ENCODE data around the gene MAPK8IP2.

Gene MAPK8IP2

DNA sequence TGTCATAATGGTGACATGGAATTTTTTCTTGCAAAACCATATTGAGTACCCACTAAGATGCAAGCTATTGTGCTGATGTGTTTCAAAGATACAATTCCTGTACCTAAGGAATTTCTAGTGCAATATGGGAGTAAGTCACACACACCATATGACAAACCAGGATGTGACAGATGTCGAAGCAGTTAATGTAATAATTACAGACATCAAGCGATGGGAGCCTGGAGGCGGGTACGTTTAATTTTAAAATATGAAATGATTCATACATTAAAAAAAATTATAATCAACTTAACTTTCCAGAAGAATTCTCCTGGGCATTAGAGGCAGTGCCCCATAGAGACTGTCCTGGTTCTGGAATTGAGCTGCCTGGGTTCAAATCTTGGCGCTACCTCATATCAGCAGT, 43.9 kb upstream of the MAPK8IP2 start:
- CTCF ChIA-PET = interaction anchor here (0.8 to 1.8 kb wide), 4 partner anchors 12 to 218 kb away, joined by 3 to 6 read pairs (median 4); partner anchors contain the start of gene SCO2
- Histone ChIP-seq H3K4me1 (ENCODE audit: control insufficient read depth, insufficient read depth, low read length) (no peaks in the 10 kb centered on the region), H3K9me3 (ENCODE audit: control insufficient read depth, insufficient read depth, low read depth, low read length) (no peaks in the 10 kb centered on the region), H3K36me3 (ENCODE audit: control insufficient read depth in 2 of 2, insufficient read depth in 1 of 2, low read length in 2 of 2) (no peaks in the 10 kb centered on the region), H3K4me3 (ENCODE audit: low read depth, low read length) (no peak overlapping the region), H3K27ac (ENCODE audit: extremely low read depth, low read depth, low read length) (no peak overlapping the region)
- TF ChIP-seq ZFP69B (tag by site-specific recombination; IDR thresholded peaks at IDR 0.05) = no peak
- no peak for TF ChIP-seq ZNF76 (tag by site-specific recombination; IDR thresholded peaks at IDR 0.05; ENCODE audit: borderline replicate concordance, low read depth)
- TF ChIP-seq, protein P1, sequence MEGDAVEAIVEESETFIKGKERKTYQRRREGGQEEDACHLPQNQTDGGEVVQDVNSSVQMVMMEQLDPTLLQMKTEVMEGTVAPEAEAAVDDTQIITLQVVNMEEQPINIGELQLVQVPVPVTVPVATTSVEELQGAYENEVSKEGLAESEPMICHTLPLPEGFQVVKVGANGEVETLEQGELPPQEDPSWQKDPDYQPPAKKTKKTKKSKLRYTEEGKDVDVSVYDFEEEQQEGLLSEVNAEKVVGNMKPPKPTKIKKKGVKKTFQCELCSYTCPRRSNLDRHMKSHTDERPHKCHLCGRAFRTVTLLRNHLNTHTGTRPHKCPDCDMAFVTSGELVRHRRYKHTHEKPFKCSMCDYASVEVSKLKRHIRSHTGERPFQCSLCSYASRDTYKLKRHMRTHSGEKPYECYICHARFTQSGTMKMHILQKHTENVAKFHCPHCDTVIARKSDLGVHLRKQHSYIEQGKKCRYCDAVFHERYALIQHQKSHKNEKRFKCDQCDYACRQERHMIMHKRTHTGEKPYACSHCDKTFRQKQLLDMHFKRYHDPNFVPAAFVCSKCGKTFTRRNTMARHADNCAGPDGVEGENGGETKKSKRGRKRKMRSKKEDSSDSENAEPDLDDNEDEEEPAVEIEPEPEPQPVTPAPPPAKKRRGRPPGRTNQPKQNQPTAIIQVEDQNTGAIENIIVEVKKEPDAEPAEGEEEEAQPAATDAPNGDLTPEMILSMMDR (tag by site-specific recombination; IDR thresholded peaks at IDR 0.05) = no peak
- TF ChIP-seq ZNF184 (tag by site-specific recombination; IDR thresholded peaks at IDR 0.05) = no peak
- POLR2A ChIA-PET = no interaction called here

DNA sequence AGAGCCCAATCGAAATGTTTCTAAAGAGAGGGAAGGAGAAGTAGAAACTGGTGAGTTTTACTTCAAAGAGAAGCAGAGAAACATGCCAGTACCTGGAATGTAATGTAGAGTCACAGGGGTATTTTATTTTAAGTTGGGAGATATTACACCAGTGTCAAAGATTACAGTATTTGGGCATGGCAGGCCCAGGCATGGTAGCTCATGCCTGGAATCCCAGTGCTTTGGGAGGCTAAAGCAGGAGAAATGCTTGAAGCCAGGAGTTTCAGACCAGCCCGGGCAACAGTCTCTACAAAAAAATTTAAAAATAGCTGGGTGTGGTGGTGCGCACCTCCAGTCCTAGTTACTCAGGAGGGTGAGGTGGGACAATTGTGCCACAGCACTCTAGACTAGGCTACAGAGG, 40.6 kb upstream of the MAPK8IP2 start:
- 0 out of 2 replicates have a peak, but pooled peaks cover 2% of the 10 kb centered on the region for H3K4me1 ChIP-seq (ENCODE audit: control insufficient read depth, insufficient read depth, low read length)
- no peak for TF ChIP-seq ZNF239 (tag by site-specific recombination; IDR thresholded peaks at IDR 0.05)
- TF ChIP-seq KLF8 (tag by site-specific recombination; IDR thresholded peaks at IDR 0.05) = no peak
- no peak for TF ChIP-seq ZNF302 (tag by site-specific recombination; IDR thresholded peaks at IDR 0.05; ENCODE audit: low read depth)
- no peak for TF ChIP-seq ZEB2 (tag by site-specific recombination; IDR thresholded peaks at IDR 0.05)
- no peak for TF ChIP-seq ZNF830 (tag by site-specific recombination; IDR thresholded peaks at IDR 0.05; ENCODE audit: low read depth)
- no peak for TF ChIP-seq ZNF785 (tag by site-specific recombination; IDR thresholded peaks at IDR 0.05)
- TF ChIP-seq, protein P2, sequence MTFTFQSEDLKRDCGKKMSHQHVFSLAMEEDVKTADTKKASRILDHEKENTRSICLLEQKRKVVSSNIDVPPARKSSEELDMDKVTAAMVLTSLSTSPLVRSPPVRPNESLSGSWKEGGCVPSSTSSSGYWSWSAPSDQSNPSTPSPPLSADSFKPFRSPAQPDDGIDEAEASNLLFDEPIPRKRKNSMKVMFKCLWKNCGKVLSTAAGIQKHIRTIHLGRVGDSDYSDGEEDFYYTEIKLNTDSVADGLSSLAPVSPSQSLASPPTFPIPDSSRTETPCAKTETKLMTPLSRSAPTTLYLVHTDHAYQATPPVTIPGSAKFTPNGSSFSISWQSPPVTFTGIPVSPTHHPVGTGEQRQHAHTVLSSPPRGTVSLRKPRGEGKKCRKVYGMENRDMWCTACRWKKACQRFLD (tag by site-specific recombination; IDR thresholded peaks at IDR 0.05) = no peak
- TF ChIP-seq, protein P3, sequence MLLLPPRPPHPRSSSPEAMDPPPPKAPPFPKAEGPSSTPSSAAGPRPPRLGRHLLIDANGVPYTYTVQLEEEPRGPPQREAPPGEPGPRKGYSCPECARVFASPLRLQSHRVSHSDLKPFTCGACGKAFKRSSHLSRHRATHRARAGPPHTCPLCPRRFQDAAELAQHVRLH (tag by site-specific recombination; IDR thresholded peaks at IDR 0.05) = no peak
- no peak for TF ChIP-seq REPIN1 (tag by site-specific recombination; IDR thresholded peaks at IDR 0.05; ENCODE audit: low read depth)
- no peak for TF ChIP-seq ZNF473 (tag by site-specific recombination; IDR thresholded peaks at IDR 0.05)
- TF ChIP-seq, protein P4, sequence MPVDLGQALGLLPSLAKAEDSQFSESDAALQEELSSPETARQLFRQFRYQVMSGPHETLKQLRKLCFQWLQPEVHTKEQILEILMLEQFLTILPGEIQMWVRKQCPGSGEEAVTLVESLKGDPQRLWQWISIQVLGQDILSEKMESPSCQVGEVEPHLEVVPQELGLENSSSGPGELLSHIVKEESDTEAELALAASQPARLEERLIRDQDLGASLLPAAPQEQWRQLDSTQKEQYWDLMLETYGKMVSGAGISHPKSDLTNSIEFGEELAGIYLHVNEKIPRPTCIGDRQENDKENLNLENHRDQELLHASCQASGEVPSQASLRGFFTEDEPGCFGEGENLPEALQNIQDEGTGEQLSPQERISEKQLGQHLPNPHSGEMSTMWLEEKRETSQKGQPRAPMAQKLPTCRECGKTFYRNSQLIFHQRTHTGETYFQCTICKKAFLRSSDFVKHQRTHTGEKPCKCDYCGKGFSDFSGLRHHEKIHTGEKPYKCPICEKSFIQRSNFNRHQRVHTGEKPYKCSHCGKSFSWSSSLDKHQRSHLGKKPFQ (tag by site-specific recombination; IDR thresholded peaks at IDR 0.05) = no peak
- no peak for TF ChIP-seq SETDB1 (IDR thresholded peaks at IDR 0.05; ENCODE audit: insufficient read length, low read length)
- TF ChIP-seq, protein P5, sequence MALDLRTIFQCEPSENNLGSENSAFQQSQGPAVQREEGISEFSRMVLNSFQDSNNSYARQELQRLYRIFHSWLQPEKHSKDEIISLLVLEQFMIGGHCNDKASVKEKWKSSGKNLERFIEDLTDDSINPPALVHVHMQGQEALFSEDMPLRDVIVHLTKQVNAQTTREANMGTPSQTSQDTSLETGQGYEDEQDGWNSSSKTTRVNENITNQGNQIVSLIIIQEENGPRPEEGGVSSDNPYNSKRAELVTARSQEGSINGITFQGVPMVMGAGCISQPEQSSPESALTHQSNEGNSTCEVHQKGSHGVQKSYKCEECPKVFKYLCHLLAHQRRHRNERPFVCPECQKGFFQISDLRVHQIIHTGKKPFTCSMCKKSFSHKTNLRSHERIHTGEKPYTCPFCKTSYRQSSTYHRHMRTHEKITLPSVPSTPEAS (tag by site-specific recombination; IDR thresholded peaks at IDR 0.05) = no peak
- no peak for TF ChIP-seq ZNF335 (tag by site-specific recombination; conservative IDR thresholded peaks at IDR 0.05)
- TF ChIP-seq ZNF558 (tag by site-specific recombination; IDR thresholded peaks at IDR 0.05) = no peak
- H3K4me3 ChIP-seq (ENCODE audit: low read depth, low read length) = no peak overlapping the region
- ChIA-PET CTCF (interaction anchor here (0.6 to 1.6 kb wide), 4 partner anchors 15 to 128 kb away, joined by 3 to 7 read pairs (median 4); partner anchors contain the start of genes KLHDC7B and SCO2), POLR2A (interaction anchor here (1.3 kb wide), 1 partner anchor 15 kb away, joined by 3 read pairs; no protein-coding TSS in a partner anchor)
- no peak overlapping the region for H3K27ac ChIP-seq (ENCODE audit: extremely low read depth, low read depth, low read length)
- H3K9me3 ChIP-seq (ENCODE audit: control insufficient read depth, insufficient read depth, low read depth, low read length) = no peaks in the 10 kb centered on the region
- H3K36me3 ChIP-seq (ENCODE audit: control insufficient read depth in 2 of 2, insufficient read depth in 1 of 2, low read length in 2 of 2) = no peaks in the 10 kb centered on the region
